GM12878 (cell line): Measurements from ENCODE around the gene SLC12A4. TPM values are rescaled to one million over a fixed set of nuclear protein-coding genes. Genes with fewer than 3 reads are reported as not detected.

ENCODE experiments used
- ATAC-seq: fragments of 200-7000 bp; cut with Tn5 transposase; 3 replicates; pipeline ENCODE4 v1.9.1; 2020; ENCODE audit warnings: mild to moderate bottlenecking, moderate library complexity
- BruUV-seq: library from RNA; stranded (reverse); fragments of 400-500 nt; replicated peaks from 2 replicates; lab custom pipeline; 2021; lab: Mats Ljungman, UMichigan
- CTCF ChIA-PET: fragments of 300-600 bp; sonication (Branson Sonifier 250); formaldehyde crosslinking; extraction: SDS; loops from one replicate; lab custom pipeline; 2021; ENCODE audit warnings: inconsistent platforms; lab: Yijun Ruan, JAX
- POLR2A ChIA-PET: fragments of 350-600 bp; formaldehyde crosslinking; extraction: SDS; loops from one replicate; lab custom pipeline; 2021; ENCODE audit warnings: inconsistent platforms; lab: Charles Lee
- RAD21 ChIA-PET: fragments of 300-600 bp; sonication (Branson Sonifier 250); formaldehyde crosslinking; loops from one replicate; lab custom pipeline; 2023; ENCODE audit warnings: antibody characterized with exemption; ENCODE audit not compliant: unreplicated experiment; lab: Charles Lee
- SMC1A ChIA-PET: fragments of 300-600 bp; sonication (Branson Sonifier 250); formaldehyde crosslinking; loops from one replicate; lab custom pipeline; 2023; ENCODE audit not compliant: unreplicated experiment, uncharacterized antibody; lab: Charles Lee
- DNase-seq: peaks from one replicate; pipeline ENCODE4 v3.0.0-alpha.2; 2011; ENCODE audit warnings: low read depth, low spot score
- FAIRE-seq: peaks from 3 replicates; lab custom pipeline; 2011; peaks lifted over from hg19 to GRCh38; lab: Jason Lieb, UNC
- H2AFZ ChIP-seq: 2 replicates; pipeline ENCODE4 v1.6.0; 2011; ENCODE audit warnings: low read depth, low read length, control low read depth; ENCODE audit not compliant: control insufficient read depth
- H3K27ac ChIP-seq: 2 replicates; pipeline ENCODE4 v1.5.1; 2011; ENCODE audit warnings: control low read depth; ENCODE audit not compliant: control insufficient read depth, insufficient read depth
- H3K27me3 ChIP-seq, 2 experiments: replicated peaks in 1 of 2; 2 replicates each; pipeline versions ENCODE4 v1.6.0 to v1.6.1; 2011; ENCODE audit warnings: low read length in 1 of 2; ENCODE audit not compliant: control insufficient read depth in 2 of 2, insufficient read depth in 2 of 2
- H3K36me3 ChIP-seq, 2 experiments: 2 replicates each; pipeline ENCODE4 v1.5.1; 2011; ENCODE audit warnings: low read length in 1 of 2; ENCODE audit not compliant: control insufficient read depth in 2 of 2, insufficient read depth in 2 of 2
- H3K4me1 ChIP-seq: 2 replicates; pipeline ENCODE4 v1.6.1; 2011; ENCODE audit warnings: mild to moderate bottlenecking, low read length, moderate library complexity, mixed read lengths; ENCODE audit not compliant: control insufficient read depth, insufficient read depth
- H3K4me2 ChIP-seq: 2 replicates; pipeline ENCODE4 v1.6.0; 2011; ENCODE audit warnings: control low read depth; ENCODE audit not compliant: control insufficient read depth, insufficient read depth
- H3K4me3 ChIP-seq: fragments of 200-600 bp; sonication (generic); 2 replicates; pipeline ENCODE4 v1.5.1; 2016
- H3K79me2 ChIP-seq: 2 replicates; pipeline ENCODE4 v1.6.0; 2011; ENCODE audit warnings: low read length; ENCODE audit not compliant: control insufficient read depth, insufficient read depth
- H3K9ac ChIP-seq: 2 replicates; pipeline ENCODE4 v1.8.0; 2011; ENCODE audit warnings: low read length, control low read depth, mixed read lengths; ENCODE audit not compliant: control insufficient read depth, insufficient read depth
- H3K9me3 ChIP-seq: replicated peaks from 3 replicates; pipeline ENCODE4 v1.5.1; 2011; ENCODE audit warnings: mild to moderate bottlenecking, low read length; ENCODE audit not compliant: control insufficient read depth, insufficient read depth
- H4K20me1 ChIP-seq: 2 replicates; pipeline ENCODE4 v1.6.0; 2011; ENCODE audit not compliant: control insufficient read depth, insufficient read depth
- CHD4 ChIP-seq: fragments of 200-600 bp; sonication (generic); IDR thresholded peaks from 2 replicates; pipeline ENCODE4 v1.6.1; 2016; ENCODE audit warnings: mild to moderate bottlenecking
- CREB1 ChIP-seq: IDR thresholded peaks from 2 replicates; pipeline ENCODE4 v1.6.1; 2012; ENCODE audit warnings: low read depth, mild to moderate bottlenecking, inconsistent platforms
- E2F4 ChIP-seq: IDR thresholded peaks from 2 replicates; pipeline ENCODE4 v1.6.1; 2012; ENCODE audit warnings: low read depth, low read length, improper control_type of control experiment
- E4F1 ChIP-seq: fragments of 450-650 bp; IDR thresholded peaks from 2 replicates; pipeline ENCODE4 v1.6.1; 2018; ENCODE audit warnings: borderline replicate concordance, mild to moderate bottlenecking; ENCODE audit not compliant: partially characterized antibody
- FOS ChIP-seq: IDR thresholded peaks from 3 replicates; pipeline ENCODE4 v1.6.1; 2011; ENCODE audit warnings: borderline replicate concordance; ENCODE audit not compliant: insufficient read length; ENCODE audit errors: extremely low read depth
- MEF2A ChIP-seq: IDR thresholded peaks from 2 replicates; pipeline ENCODE4 v1.6.1; 2011; ENCODE audit warnings: low read depth, mild to moderate bottlenecking, low read length, moderate library complexity; ENCODE audit not compliant: insufficient read depth
- RELB ChIP-seq: fragments of 450-650 bp; IDR thresholded peaks from 2 replicates; pipeline ENCODE4 v1.6.1; 2017; ENCODE audit warnings: low read depth, mild to moderate bottlenecking, moderate library complexity
- SRF ChIP-seq, 2 experiments: IDR thresholded peaks; 2 replicates each; pipeline ENCODE4 v1.6.1; 2011; ENCODE audit warnings: low read depth in 2 of 2, low read length in 2 of 2, mild to moderate bottlenecking in 1 of 2, moderate library complexity in 1 of 2
- STAT3 ChIP-seq: IDR thresholded peaks from 2 replicates; pipeline ENCODE4 v1.6.1; 2011; ENCODE audit warnings: low read depth, low read length, improper control_type of control experiment
- SUZ12 ChIP-seq: fragments of 200-600 bp; sonication (generic); IDR thresholded peaks from one replicate; pipeline ENCODE4 v1.6.1; 2018; ENCODE audit warnings: antibody characterized with exemption, mild to moderate bottlenecking; ENCODE audit not compliant: unreplicated experiment
- TAF1 ChIP-seq: IDR thresholded peaks from 2 replicates; pipeline ENCODE4 v1.6.1; 2011; ENCODE audit warnings: mild to moderate bottlenecking, low read depth, low read length, borderline replicate concordance
- TCF12 ChIP-seq: IDR thresholded peaks from 2 replicates; pipeline ENCODE4 v1.6.1; 2011; ENCODE audit warnings: low read depth, mild to moderate bottlenecking, low read length
- YBX1 ChIP-seq: fragments of 450-650 bp; IDR thresholded peaks from 2 replicates; pipeline ENCODE4 v1.6.1; 2016; ENCODE audit warnings: antibody characterized with exemption
- ZBED1 ChIP-seq: IDR thresholded peaks from 2 replicates; pipeline ENCODE4 v1.6.1; 2016; ENCODE audit warnings: borderline replicate concordance
- WGBS: methylation state at CpG from one replicate; pipeline ENCODE4 v1.1.6; 2016; ENCODE audit warnings: low lambda C conversion rate; ENCODE audit not compliant: insufficient replicate concordance, insufficient coverage; ENCODE audit errors: missing lambda C conversion rate; 5-methylcytosine and 5-hydroxymethylcytosine counted together
- in situ Hi-C: fragments of 300-500 bp; cut with MboI; formaldehyde crosslinking; loops from 9 replicates; pipeline ENCODE4 v1.14.3; 2018; ENCODE audit warnings: mixed read lengths
- intact Hi-C: fragments of 100-400 bp; cut with micrococcal nuclease; formaldehyde crosslinking; loops from one replicate; pipeline ENCODE4 v1.14.2; 2022; ENCODE audit not compliant: unreplicated experiment
- polyA plus RNA-seq, 11 experiments: library from polyadenylated mRNA; depleted of rRNA in 4 of 11; unstranded in 6 of 11; stranded (reverse) in 5 of 11; fragments of >200 nt; fragmentation: Nextera tagmentation in 4 of 11; fragmentation: Illumina TruSeq in 1 of 11; extraction: Ambion mirVana in 4 of 11; extraction: Trizol in 1 of 11; gene quantifications; 1 replicate in 1 of 11; 2 replicates in 10 of 11; pipeline versions ENCODE4 v1.2.1 to v1.2.3, GENCODE V29; 2011 to 2016; ENCODE audit warnings: inconsistent platforms in 2 of 11, missing spikeins in 2 of 11, low read depth in 1 of 11
- total RNA-seq, 4 experiments: library from RNA; depleted of rRNA in 3 of 4; stranded (reverse); fragments of >200 nt in 3 of 4; fragmentation: Illumina TruSeq in 1 of 4; extraction: Trizol in 1 of 4; gene quantifications; 2 replicates each; pipeline versions ENCODE4 v1.2.1 to v1.2.3, GENCODE V29; 2013 to 2021

The SLC12A4 gene
- total and polyA plus RNA-seq, 10 of the 15 experiments (the other 5 are each of a cell fraction or from before 2014, with no cell fraction given), result 0.95 to 39.9 (median 14.2) TPM

GRCh38 chr16:67950335-67950843 lies 18.0 kb downstream of the SLC12A4 start:
- Histone ChIP-seq H3K4me1 (peaks cover 3% of the 10 kb centered on the region; the same call in 1 of the 2 replicates), H3K4me2 (no peak overlapping the region), H3K9ac (no peak overlapping the region), H3K4me3 (no peak overlapping the region), H3K36me3 (peaks cover 0 to 11% of the 10 kb centered on the region in 2 experiments; a peak in 3 of 4 replicates), H2AFZ (no peak overlapping the region), H3K27me3 (no peaks in the 10 kb centered on the region), H3K27ac (no peak overlapping the region), H4K20me1 (no peaks in the 10 kb centered on the region), H3K79me2 (no peaks in the 10 kb centered on the region), H3K9me3 (no peaks in the 10 kb centered on the region)
- no peak for ATAC-seq
- ChIA-PET CTCF (interaction anchor here (1.4 kb wide), 1 partner anchor 66 kb away, joined by 3 read pairs; the partner anchor contains the start of gene NRN1L), POLR2A (no interaction called here), RAD21 (no interaction called here), SMC1A (no interaction called here)
- no TSS peak for BruUV-seq
- intact Hi-C loops, result no loop called here
- no peak for FAIRE-seq
- 81% methylated on average over 16 of the region's 16 CpGs for WGBS
- no peak for TF ChIP-seq YBX1
- TF ChIP-seq RELB, result no peak
- TF ChIP-seq TCF12, result no peak
- no peak for TF ChIP-seq SRF (IDR thresholded peaks at IDR 0.05; ENCODE audit: low read depth in 2 of 2, low read length in 2 of 2)
- TF ChIP-seq E4F1, result no peak
- no peak for TF ChIP-seq FOS
- no peak for TF ChIP-seq TAF1
- TF ChIP-seq CREB1, result no peak
- TF ChIP-seq CHD4, result no peak
- no peak for TF ChIP-seq E2F4
- no peak for TF ChIP-seq SUZ12
- TF ChIP-seq STAT3, result no peak
- no peak for TF ChIP-seq ZBED1
- no peak for TF ChIP-seq MEF2A
- in situ Hi-C loops, result no loop called here
- no peak for DNase-seq
